ENCODE measurements around the gene SHOX.
"Not testable (repeated sequence)": the region's sequence is repeated elsewhere in the genome, so short reads cannot be mapped to it uniquely, and the experiment has no call there.

SHOX gene

GRCh38 chrX:618761-619450 is 11.7 kb upstream of the SHOX start:
- TF ChIP-seq CTCF (conservative IDR thresholded peaks at IDR 0.05) = no peak
- H3K27ac ChIP-seq = no peak overlapping the region

GRCh38 chrX:619451-619811 is 11.2 kb upstream of the SHOX start:
- no peak for TF ChIP-seq CTCF (conservative IDR thresholded peaks at IDR 0.05)
- H3K27ac ChIP-seq = no peak overlapping the region

GRCh38 chrX:619812-620531 is 10.6 kb upstream of the SHOX start:
- TF ChIP-seq CTCF (conservative IDR thresholded peaks at IDR 0.05) = no peak
- H3K27ac ChIP-seq = no peak overlapping the region

GRCh38 chrX:621705-622503 is 8.7 kb upstream of the SHOX start:
- H3K27ac ChIP-seq = no peak overlapping the region
- no peak for TF ChIP-seq CTCF (conservative IDR thresholded peaks at IDR 0.05)

- not testable (repeated sequence) for H3K27ac ChIP-seq
Observed at GRCh38 chrX:622802-623201, 7.8 kb upstream of the SHOX start.

GRCh38 chrX:623268-623598 is 7.4 kb upstream of the SHOX start:
- no peak for TF ChIP-seq CTCF (conservative IDR thresholded peaks at IDR 0.05)
- H3K27ac ChIP-seq = no peak overlapping the region

GRCh38 chrX:623599-624315 is 6.8 kb upstream of the SHOX start:
- TF ChIP-seq CTCF (conservative IDR thresholded peaks at IDR 0.05) = no peak
- no peak overlapping the region for H3K27ac ChIP-seq
